Karpas-422 (cell line): ENCODE data around the gene ANKRD33B. TPM values are rescaled to one million over a fixed set of nuclear protein-coding genes. Genes with fewer than 3 reads are reported as not detected.

Experiments
- DNase-seq: peaks from one replicate; pipeline ENCODE4 v3.0.0-alpha.2; 2015
- H2AFZ ChIP-seq: fragments of 200-600 bp; sonication (generic); 2 replicates; pipeline ENCODE4 v1.6.1; 2014; ENCODE audit warnings: antibody characterized with exemption, low read length, mixed read lengths
- H3K27ac ChIP-seq: fragments of 200-600 bp; sonication (generic); 2 replicates; pipeline ENCODE4 v1.5.1; 2014; ENCODE audit warnings: mild to moderate bottlenecking, low read length, moderate library complexity
- H3K27me3 ChIP-seq: fragments of 200-600 bp; sonication (generic); 2 replicates; pipeline ENCODE4 v1.6.1; 2014; ENCODE audit warnings: low read length, mixed read lengths
- H3K36me3 ChIP-seq: fragments of 200-600 bp; sonication (generic); 2 replicates; pipeline ENCODE4 v1.6.1; 2014; ENCODE audit warnings: low read length, mixed read lengths; ENCODE audit not compliant: insufficient read depth
- H3K4me1 ChIP-seq: fragments of 200-600 bp; sonication (generic); 2 replicates; pipeline ENCODE4 v1.6.1; 2014; ENCODE audit warnings: mild to moderate bottlenecking, low read length, mixed read lengths
- H3K4me2 ChIP-seq: fragments of 200-600 bp; sonication (generic); 2 replicates; pipeline ENCODE4 v1.6.1; 2014; ENCODE audit warnings: low read length, low read depth, mild to moderate bottlenecking; ENCODE audit not compliant: poor library complexity, severe bottlenecking
- H3K4me3 ChIP-seq: fragments of 200-600 bp; sonication (generic); 2 replicates; pipeline ENCODE4 v1.5.1; 2014; ENCODE audit warnings: mild to moderate bottlenecking, antibody characterized with exemption, low read length, mixed read lengths
- H3K79me2 ChIP-seq: fragments of 200-600 bp; sonication (generic); 2 replicates; pipeline ENCODE4 v1.6.1; 2014; ENCODE audit warnings: mild to moderate bottlenecking, low read length, mixed read lengths
- H3K9ac ChIP-seq: fragments of 200-600 bp; sonication (generic); 2 replicates; pipeline ENCODE4 v1.6.0; 2014; ENCODE audit warnings: low read length
- H3K9me2 ChIP-seq: fragments of 200-600 bp; sonication (generic), shearing (Covaris generic); replicated peaks from 2 replicates; pipeline ENCODE4 v1.6.0; 2014; ENCODE audit warnings: mild to moderate bottlenecking, low read length, moderate library complexity; ENCODE audit not compliant: insufficient read depth
- H3K9me3 ChIP-seq: fragments of 300-700, 200-600 bp; sonication (generic); 2 replicates; pipeline ENCODE4 v1.6.1; 2014; ENCODE audit warnings: low read length, mixed read lengths
- H4K20me1 ChIP-seq: fragments of 200-600 bp; sonication (generic); 2 replicates; pipeline ENCODE4 v1.6.1; 2014; ENCODE audit warnings: mild to moderate bottlenecking, antibody characterized with exemption, low read length, low read depth; ENCODE audit not compliant: insufficient read depth
- total RNA-seq: library from RNA; depleted of rRNA; stranded (reverse); fragments of >200 nt; shearing (Covaris generic); gene quantifications from 2 replicates; pipeline ENCODE4 v1.2.3, GENCODE V29; 2014; ENCODE audit warnings: low replicate concordance

The ANKRD33B gene
- total RNA-seq, 1 experiment from 2014 or later, result 0.48 TPM

GRCh38 chr5:10701567-10702039 is 137.7 kb downstream of the ANKRD33B start:
- Histone ChIP-seq H3K27me3 (no peaks in the 10 kb centered on the region), H3K9me2 (no peaks in the 10 kb centered on the region), H2AFZ (no peak overlapping the region), H3K4me3 (peak overlapping the region; percentile 37; the same call in 1 of the 2 replicates), H3K36me3 (no peaks in the 10 kb centered on the region), H4K20me1 (no peaks in the 10 kb centered on the region), H3K79me2 (peaks cover 74% of the 10 kb centered on the region), H3K4me1 (peaks cover 99% of the 10 kb centered on the region), H3K4me2 (peak overlapping the region; percentile 87), H3K27ac (peak overlapping the region; percentile 100), H3K9ac (peak overlapping the region; percentile 80), H3K9me3 (no peaks in the 10 kb centered on the region)
- peak; percentile 89 for DNase-seq

GRCh38 chr5:10702040-10702629 is 138.3 kb downstream of the ANKRD33B start:
- peak overlapping the region; percentile 87 for H3K4me2 ChIP-seq
- no peaks in the 10 kb centered on the region for H3K9me3 ChIP-seq
- no peaks in the 10 kb centered on the region for H4K20me1 ChIP-seq
- peak overlapping the region; percentile 37; the same call in 1 of the 2 replicates for H3K4me3 ChIP-seq
- H3K36me3 ChIP-seq, result no peaks in the 10 kb centered on the region
- no peaks in the 10 kb centered on the region for H3K9me2 ChIP-seq
- H3K9ac ChIP-seq, result peak overlapping the region; percentile 65
- H3K27me3 ChIP-seq, result no peaks in the 10 kb centered on the region
- no peak for DNase-seq
- peaks cover 99% of the 10 kb centered on the region for H3K4me1 ChIP-seq
- H3K79me2 ChIP-seq, result peaks cover 74% of the 10 kb centered on the region
- H3K27ac ChIP-seq, result peak overlapping the region; percentile 100
- no peak overlapping the region for H2AFZ ChIP-seq

DNA sequence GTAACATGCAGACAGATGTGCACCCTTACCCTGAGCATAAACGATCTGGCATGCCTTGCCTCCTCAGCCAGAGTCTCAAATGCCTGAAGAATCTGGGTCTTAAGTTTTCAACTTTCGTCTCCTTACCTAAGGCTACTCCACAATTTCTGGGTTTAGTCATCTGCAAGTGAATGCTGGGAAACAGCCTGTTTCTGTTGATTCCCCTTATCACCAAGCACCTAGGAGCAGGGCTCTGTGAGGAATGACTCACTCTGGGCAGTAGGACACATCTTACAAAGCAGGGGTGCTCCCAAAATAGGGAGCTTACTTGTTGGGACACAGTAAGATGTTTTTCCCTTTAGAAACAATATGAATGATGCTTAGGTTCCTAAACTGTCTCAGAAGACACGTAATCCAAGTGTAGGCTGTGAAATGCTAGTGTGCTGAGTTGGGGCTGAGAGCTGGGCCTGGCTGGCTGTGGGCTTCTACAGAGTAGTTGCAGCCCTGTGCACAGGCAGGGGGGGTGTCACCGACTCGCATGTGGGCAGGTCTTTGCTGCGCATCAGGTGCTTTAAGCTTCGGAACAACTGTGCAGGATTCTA is 139.1 kb downstream of the ANKRD33B start:
- Histone ChIP-seq H3K27ac (peak overlapping the region; percentile 100), H3K4me1 (peaks cover 99% of the 10 kb centered on the region), H4K20me1 (no peaks in the 10 kb centered on the region), H3K36me3 (no peaks in the 10 kb centered on the region), H3K4me2 (peak overlapping the region; percentile 87), H3K9me3 (no peaks in the 10 kb centered on the region), H3K9ac (peak overlapping the region; percentile 65), H3K4me3 (no peak overlapping the region; the same call in 1 of the 2 replicates), H2AFZ (no peak overlapping the region), H3K79me2 (peaks cover 74% of the 10 kb centered on the region), H3K9me2 (no peaks in the 10 kb centered on the region), H3K27me3 (no peaks in the 10 kb centered on the region)
- peak; percentile 84 for DNase-seq

GRCh38 chr5:10703676-10704075 is 139.8 kb downstream of the ANKRD33B start:
- Histone ChIP-seq H2AFZ (no peak overlapping the region), H3K27ac (peak overlapping the region; percentile 100), H3K79me2 (peaks cover 74% of the 10 kb centered on the region), H3K4me2 (peak overlapping the region; percentile 87), H3K36me3 (no peaks in the 10 kb centered on the region), H3K9ac (peak overlapping the region; percentile 65), H3K4me1 (peaks cover 99% of the 10 kb centered on the region), H3K27me3 (no peaks in the 10 kb centered on the region), H4K20me1 (no peaks in the 10 kb centered on the region), H3K9me2 (no peaks in the 10 kb centered on the region), H3K4me3 (no peak overlapping the region), H3K9me3 (no peaks in the 10 kb centered on the region)
- no peak for DNase-seq

- H3K27me3 ChIP-seq, result no peaks in the 10 kb centered on the region
- peak overlapping the region; percentile 100 for H3K27ac ChIP-seq
- H2AFZ ChIP-seq, result no peak overlapping the region
- peak overlapping the region; percentile 87 for H3K4me2 ChIP-seq
- H3K9ac ChIP-seq, result peak overlapping the region; percentile 15; the same call in 1 of the 2 replicates
- H4K20me1 ChIP-seq, result no peaks in the 10 kb centered on the region
- DNase-seq, result no peak
- peaks cover 82% of the 10 kb centered on the region for H3K79me2 ChIP-seq
- H3K36me3 ChIP-seq, result no peaks in the 10 kb centered on the region
- H3K9me2 ChIP-seq, result no peaks in the 10 kb centered on the region
- H3K9me3 ChIP-seq, result no peaks in the 10 kb centered on the region
- H3K4me1 ChIP-seq, result peaks cover 91% of the 10 kb centered on the region
- no peak overlapping the region for H3K4me3 ChIP-seq
Observed at GRCh38 chr5:10704949-10705621, 141.2 kb downstream of the ANKRD33B start.

DNA sequence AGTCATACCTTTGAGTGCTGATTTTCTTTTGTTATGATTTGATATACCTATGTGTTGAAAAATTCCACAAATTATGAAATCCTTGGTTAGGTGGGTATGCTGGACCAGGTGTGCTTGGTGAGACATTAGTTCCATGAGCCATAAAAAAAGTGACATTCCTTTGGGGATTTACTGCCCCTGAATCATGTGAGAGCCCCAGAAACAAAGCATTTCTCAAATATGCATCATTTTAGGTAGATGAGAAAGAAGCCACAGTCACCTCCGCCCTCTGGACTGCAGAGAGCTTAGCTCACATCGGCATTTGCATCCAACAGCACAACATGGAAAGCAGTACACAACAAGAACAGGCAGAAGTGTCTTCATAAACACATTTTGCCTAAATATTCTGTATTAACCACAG is 141.9 kb downstream of the ANKRD33B start:
- Histone ChIP-seq H3K4me1 (peaks cover 86% of the 10 kb centered on the region), H2AFZ (no peak overlapping the region), H3K79me2 (peaks cover 89% of the 10 kb centered on the region), H4K20me1 (no peaks in the 10 kb centered on the region), H3K9me2 (no peaks in the 10 kb centered on the region), H3K4me3 (no peak overlapping the region), H3K36me3 (no peaks in the 10 kb centered on the region), H3K9ac (no peak overlapping the region), H3K27me3 (no peaks in the 10 kb centered on the region), H3K9me3 (no peaks in the 10 kb centered on the region), H3K27ac (peak overlapping the region; percentile 100), H3K4me2 (peak overlapping the region; percentile 87)
- no peak for DNase-seq

- Histone ChIP-seq H3K4me3 (no peak overlapping the region), H3K27ac (peak overlapping the region; percentile 100), H3K9me3 (no peaks in the 10 kb centered on the region), H2AFZ (no peak overlapping the region), H3K79me2 (peaks cover 94% of the 10 kb centered on the region), H4K20me1 (no peaks in the 10 kb centered on the region), H3K4me1 (peaks cover 80% of the 10 kb centered on the region), H3K9ac (no peak overlapping the region), H3K4me2 (no peak overlapping the region), H3K36me3 (no peaks in the 10 kb centered on the region), H3K27me3 (no peaks in the 10 kb centered on the region), H3K9me2 (no peaks in the 10 kb centered on the region)
- no peak for DNase-seq
Observed at GRCh38 chr5:10706326-10706725, 142.5 kb downstream of the ANKRD33B start.
